ENCODE results near the gene STX8.

Gene STX8

GRCh38 chr17:9225305-9226101 lies 350.1 kb downstream of the STX8 start:
- no peak for DNase-seq (ENCODE audit: low spot score)

DNA sequence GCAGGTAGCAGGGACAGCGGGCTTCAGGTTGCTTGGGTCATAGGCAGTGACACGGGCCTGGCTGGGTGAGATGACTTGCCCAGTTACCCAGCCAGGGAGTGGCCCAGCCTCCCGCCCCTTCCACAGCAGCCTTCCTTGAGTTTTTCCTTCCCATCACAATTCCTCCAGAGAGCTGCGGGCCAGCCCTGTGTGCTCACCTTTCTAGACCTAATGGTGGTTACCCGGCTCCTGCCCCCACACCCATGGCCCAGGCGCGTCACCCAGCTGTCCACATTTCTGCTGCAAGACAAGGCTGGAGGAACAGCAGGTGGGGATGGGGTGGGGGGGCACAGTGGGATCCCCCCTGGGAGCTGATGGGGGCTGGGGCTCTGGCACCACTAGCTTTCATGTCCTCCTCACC lies 351.1 kb downstream of the STX8 start:
- no peak for DNase-seq (ENCODE audit: low spot score)

DNA sequence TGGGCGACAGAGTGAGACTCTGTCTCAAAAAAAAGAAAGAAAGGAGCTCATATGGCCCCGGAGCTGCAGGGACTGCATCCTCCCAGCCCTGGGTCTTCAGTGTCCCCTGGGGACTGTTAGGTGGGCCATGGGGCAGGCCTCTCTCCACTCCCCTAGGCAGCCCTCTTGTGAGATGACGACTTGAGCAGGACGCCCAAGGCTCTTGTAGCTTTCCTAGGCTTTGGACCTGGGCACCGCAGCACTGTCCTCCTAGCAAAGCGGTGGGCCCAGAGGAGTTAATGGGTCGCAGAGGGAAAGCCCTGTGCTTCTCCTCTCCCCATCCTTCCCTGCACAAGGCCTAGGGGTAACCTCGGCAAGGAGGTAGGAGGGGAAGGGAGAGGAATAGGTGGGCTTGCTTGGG lies 352.1 kb downstream of the STX8 start:
- DNase-seq (ENCODE audit: low spot score), result no peak

- DNase-seq (ENCODE audit: low spot score), result no peak
Measured at GRCh38 chr17:9221922-9222180, 353.8 kb downstream of the STX8 start.

- no peak for DNase-seq (ENCODE audit: low spot score)
Measured at GRCh38 chr17:9221147-9221921, 354.3 kb downstream of the STX8 start.

DNA sequence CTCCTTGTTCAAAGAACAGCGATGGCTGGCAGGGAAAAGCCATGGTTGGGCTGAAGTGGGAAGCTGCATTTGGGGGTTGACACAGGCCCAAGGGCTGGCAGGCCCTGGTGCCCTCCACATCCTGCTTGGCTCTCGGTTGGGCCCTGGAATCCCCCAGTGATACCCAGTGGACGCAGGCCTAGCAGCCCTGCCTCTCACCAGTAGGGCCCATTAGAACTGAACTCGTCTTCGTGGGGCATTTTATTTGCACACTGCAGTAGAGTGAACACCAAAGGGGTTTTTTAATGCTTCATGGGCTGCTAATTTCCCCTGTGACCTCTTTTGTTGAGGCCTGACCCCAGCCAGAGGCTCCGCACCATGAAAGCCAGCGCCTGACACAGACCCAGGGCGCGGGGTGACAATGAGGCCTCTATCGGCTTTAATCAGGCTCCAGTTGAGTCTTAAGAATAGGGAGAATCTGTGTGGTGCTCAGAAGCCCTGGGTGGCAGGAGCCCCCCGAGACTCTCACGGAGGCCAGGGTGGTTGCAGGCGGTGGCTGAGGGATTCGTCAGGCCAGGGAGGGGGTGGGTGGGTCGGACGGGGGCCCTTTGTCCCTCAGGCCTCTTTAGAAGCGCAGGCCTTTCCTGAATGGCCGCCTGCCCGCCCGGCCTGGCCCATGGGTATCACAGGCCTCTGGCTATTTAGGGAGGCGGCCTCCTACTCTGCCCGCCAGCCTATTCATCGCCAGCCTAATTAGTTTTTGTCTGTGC lies 355.0 kb downstream of the STX8 start:
- no peak for DNase-seq (ENCODE audit: low spot score)

- no peak for DNase-seq (ENCODE audit: low spot score)
Measured at GRCh38 chr17:9219631-9220397, 355.8 kb downstream of the STX8 start.

DNA sequence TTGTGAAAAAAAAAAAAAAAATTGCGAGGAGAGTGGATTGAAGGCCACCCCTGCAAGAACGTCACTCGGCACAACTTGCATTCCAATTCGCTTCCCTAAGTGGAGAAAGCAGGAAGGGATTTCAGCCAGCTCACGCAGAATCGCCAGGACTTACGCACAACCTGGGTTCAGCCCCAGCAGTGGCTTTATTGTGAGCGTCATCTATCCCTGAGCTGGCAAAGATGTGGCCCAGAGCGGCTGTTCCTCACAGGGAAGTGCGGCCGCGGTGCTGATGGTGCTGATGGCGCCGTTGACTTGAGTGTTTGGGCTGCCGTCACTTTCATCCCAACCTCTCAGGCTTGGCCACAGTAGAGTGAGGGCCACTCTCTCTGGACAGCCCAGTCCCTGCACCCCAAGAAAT lies 356.7 kb downstream of the STX8 start:
- no peak for DNase-seq (ENCODE audit: low spot score)

- DNase-seq (ENCODE audit: low spot score), result no peak
Measured at GRCh38 chr17:9218064-9218635, 357.5 kb downstream of the STX8 start.

GRCh38 chr17:9217151-9218056 lies 358.2 kb downstream of the STX8 start:
- DNase-seq (ENCODE audit: low spot score), result peak; percentile 41

- DNase-seq (ENCODE audit: low spot score), result no peak
Measured at GRCh38 chr17:9215465-9215864, 360.2 kb downstream of the STX8 start.

GRCh38 chr17:9213303-9213640 lies 362.3 kb downstream of the STX8 start:
- no peak for DNase-seq (ENCODE audit: low spot score)

- DNase-seq (ENCODE audit: low spot score), result no peak
Measured at GRCh38 chr17:9212376-9213302, 363.0 kb downstream of the STX8 start.

GRCh38 chr17:9211133-9211765 lies 364.4 kb downstream of the STX8 start:
- DNase-seq (ENCODE audit: low spot score), result no peak

DNA sequence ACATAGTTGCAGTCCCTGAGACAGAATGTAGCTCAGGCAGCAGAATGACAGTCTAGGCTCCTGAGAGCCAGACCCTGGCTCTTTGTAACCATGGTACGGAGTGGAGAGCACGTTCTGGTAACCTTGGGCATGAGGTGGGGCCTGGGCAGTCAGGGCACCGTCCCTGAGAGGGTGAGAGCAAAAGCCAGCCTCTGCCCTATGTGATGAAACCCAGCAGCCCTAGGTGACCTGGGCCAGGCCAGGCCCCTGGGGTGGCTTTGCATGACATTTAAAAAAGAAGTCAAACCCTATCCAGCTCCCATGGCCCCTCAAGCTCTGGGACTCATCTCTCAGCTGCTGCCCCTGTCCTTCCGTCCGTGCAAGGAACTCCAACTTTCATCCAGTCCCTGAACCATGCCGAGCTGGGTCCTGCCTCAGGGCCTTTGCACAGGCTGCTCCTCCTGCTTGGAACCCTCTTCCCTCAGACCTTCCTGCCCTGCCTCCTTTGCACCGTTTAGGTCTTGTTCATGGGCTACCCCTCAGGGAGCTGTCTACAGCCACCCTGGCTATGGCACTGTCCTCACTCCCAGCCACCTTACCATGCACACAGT lies 365.7 kb downstream of the STX8 start:
- no peak for DNase-seq (ENCODE audit: low spot score)

DNA sequence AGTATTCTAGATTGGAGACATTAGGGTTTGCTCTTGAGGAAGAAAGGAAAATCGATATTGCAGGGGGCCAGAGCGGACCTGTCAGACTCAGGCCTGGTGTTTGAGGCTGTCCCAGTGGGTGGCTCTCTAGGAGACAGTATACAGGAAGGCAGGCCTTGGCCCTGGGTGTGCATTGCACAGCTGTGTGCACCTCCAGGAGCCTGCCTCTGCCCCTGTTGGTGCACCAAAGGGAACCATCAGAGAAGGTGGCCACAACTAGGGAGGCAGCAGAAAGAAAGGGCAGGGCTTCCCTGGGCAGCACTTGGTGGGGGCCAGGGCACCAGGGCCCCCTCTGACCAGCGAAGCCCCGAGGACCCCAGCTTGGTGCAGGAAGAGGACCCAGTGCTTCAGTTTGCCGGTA lies 366.3 kb downstream of the STX8 start:
- no peak for DNase-seq (ENCODE audit: low spot score)

DNA sequence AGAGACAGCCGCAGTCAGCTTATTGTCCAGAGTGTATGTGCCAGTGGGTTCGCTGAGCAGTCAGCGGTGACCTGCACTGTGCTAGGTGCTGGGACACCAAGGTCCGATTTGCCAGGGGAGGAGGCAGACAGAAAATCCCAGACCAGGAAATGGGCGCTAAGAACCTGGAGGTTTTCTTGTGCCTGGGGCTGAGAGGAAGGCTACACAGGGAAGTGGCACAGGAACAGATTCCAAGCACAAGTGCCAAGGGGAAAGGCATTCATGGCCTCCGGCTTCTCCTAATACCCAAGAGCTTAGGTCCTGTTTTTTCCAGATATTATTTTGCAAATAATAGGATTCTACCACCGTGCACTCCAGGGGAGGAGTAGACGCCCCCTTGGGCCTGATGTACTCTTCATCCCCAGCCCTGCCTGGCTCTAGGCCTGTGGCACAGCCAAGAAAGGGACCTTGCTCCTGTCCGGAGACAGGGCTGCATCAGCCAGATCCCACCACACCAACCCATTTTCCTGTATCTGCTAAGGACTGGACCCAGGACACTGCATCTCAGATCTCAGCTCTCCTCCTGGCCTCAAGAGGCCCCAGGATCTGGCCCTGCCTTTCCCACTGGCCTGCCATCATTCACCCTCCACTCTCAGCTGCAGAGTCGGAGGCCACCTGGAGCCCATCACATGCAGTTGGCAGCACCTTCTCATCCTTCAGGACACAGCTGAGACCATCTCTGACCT lies 367.1 kb downstream of the STX8 start:
- no peak for DNase-seq (ENCODE audit: low spot score)

DNA sequence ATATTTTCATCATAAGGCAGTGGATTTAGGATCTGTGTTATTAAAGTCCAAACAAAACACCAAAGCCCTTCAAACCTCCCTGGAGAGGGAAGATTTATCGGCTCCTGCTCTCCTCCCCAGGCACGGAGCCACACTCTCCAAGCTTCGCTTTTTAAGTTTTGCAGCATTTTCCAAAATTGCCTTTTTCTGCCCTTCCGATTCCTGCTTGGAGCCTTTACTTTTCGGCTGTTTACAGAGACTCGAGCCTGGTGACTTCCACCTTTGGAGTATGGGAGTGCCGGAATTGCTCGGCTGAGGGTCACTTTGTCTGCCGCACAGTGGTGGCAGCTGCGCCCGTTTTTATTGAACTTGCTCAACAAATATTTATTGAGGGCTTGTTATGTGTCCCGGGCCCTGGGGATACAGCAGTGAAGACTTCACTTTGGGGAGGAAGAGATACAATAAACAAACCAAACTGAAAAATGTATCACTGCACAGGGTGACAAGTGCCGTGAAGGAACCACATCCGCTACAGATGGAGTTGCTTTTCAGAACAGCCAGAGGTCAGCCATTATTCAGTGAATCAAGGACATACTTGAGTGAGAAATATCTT lies 368.8 kb downstream of the STX8 start:
- DNase-seq (ENCODE audit: low spot score), result no peak

Measured in hepatic stellate cell (primary cell).